ENCODE results near the gene KRTAP5-10.
"Not testable (repeated sequence)": the region's sequence is repeated elsewhere in the genome, so short reads cannot be mapped to it uniquely, and the experiment has no call there.

Gene KRTAP5-10

GRCh38 chr11:71565263-71565662, at the start of gene KRTAP5-10:
TSS of gene KRTAP5-10 (plus strand) at chr11:71565563. CDS start at chr11:71565588, 25 bp downstream.
- no peak for DNase-seq

GRCh38 chr11:71518506-71519471, 46.6 kb upstream of the KRTAP5-10 start:
- DNase-seq: no peak

GRCh38 chr11:71519546-71519945, 45.8 kb upstream of the KRTAP5-10 start:
- no peak for DNase-seq

- DNase-seq: no peak
These were observed 40.0 kb upstream of the KRTAP5-10 start for GRCh38 chr11:71525188-71525937.

- no peak for DNase-seq
These were observed 39.3 kb upstream of the KRTAP5-10 start for GRCh38 chr11:71525938-71526495.

- not testable (repeated sequence) for DNase-seq
These were observed 38.4 kb upstream of the KRTAP5-10 start, which contains the start of gene KRTAP5-7 for GRCh38 chr11:71526796-71527575. TSS of gene KRTAP5-7 (plus strand) at chr11:71527267. CDS start at chr11:71527301, 34 bp downstream.

- DNase-seq: no peak
These were observed 37.7 kb upstream of the KRTAP5-10 start for GRCh38 chr11:71527576-71528210.

GRCh38 chr11:71530602-71531001, 34.8 kb upstream of the KRTAP5-10 start:
- no peak for DNase-seq

- no peak for DNase-seq
These were observed 33.2 kb upstream of the KRTAP5-10 start for GRCh38 chr11:71532036-71532610.

- not testable (repeated sequence) for DNase-seq
These were observed 30.4 kb upstream of the KRTAP5-10 start for GRCh38 chr11:71534711-71535608.

GRCh38 chr11:71535825-71536224, 29.5 kb upstream of the KRTAP5-10 start:
- no peak for DNase-seq

GRCh38 chr11:71537537-71537936, 27.8 kb upstream of the KRTAP5-10 start:
- no peak for DNase-seq

- DNase-seq: not testable (repeated sequence)
These were observed 27.2 kb upstream of the KRTAP5-10 start, which contains the start of gene KRTAP5-8 for GRCh38 chr11:71537977-71538665. TSS of gene KRTAP5-8 (plus strand) at chr11:71538025. CDS start at chr11:71538056, 31 bp downstream.

GRCh38 chr11:71538666-71538990, 26.7 kb upstream of the KRTAP5-10 start:
- no peak for DNase-seq

- DNase-seq: no peak
These were observed 26.3 kb upstream of the KRTAP5-10 start for GRCh38 chr11:71539017-71539416.

- DNase-seq: not testable (repeated sequence)
These were observed 25.4 kb upstream of the KRTAP5-10 start for GRCh38 chr11:71539971-71540370.

GRCh38 chr11:71540521-71541304, 24.6 kb upstream of the KRTAP5-10 start:
- DNase-seq: not testable (repeated sequence)

GRCh38 chr11:71542382-71542781, 23.0 kb upstream of the KRTAP5-10 start:
- no peak for DNase-seq
